H9 (cell line): ENCODE data around the gene RPS6KA1. TPM values are rescaled to one million over a fixed set of nuclear protein-coding genes. Genes with fewer than 3 reads are reported as not detected.

Experiments used
- DNase-seq: peaks from one replicate; pipeline ENCODE4 v3.0.0-alpha.2; 2017
- H2AFZ ChIP-seq: one replicate; pipeline ENCODE4 v1.6.1; 2013; ENCODE audit warnings: mild to moderate bottlenecking, low read length, control low read depth, moderate library complexity
- H2AK5ac ChIP-seq: 2 replicates; pipeline ENCODE4 v1.6.1; 2013; ENCODE audit warnings: low read length, control low read depth, mixed read lengths; ENCODE audit not compliant: insufficient read length
- H2BK120ac ChIP-seq: one replicate; pipeline ENCODE4 v1.6.1; 2013; ENCODE audit warnings: low read depth, mild to moderate bottlenecking, low read length, control low read depth, inconsistent platforms; ENCODE audit not compliant: poor library complexity, severe bottlenecking
- H2BK12ac ChIP-seq: 2 replicates; pipeline ENCODE4 v1.6.1; 2013; ENCODE audit warnings: low read length, control low read depth, mixed read lengths, low read depth; ENCODE audit not compliant: insufficient read length
- H2BK15ac ChIP-seq: 2 replicates; pipeline ENCODE4 v1.6.1; 2013; ENCODE audit warnings: low read depth, low read length, control low read depth
- H2BK20ac ChIP-seq: one replicate; pipeline ENCODE4 v1.6.1; 2013; ENCODE audit warnings: low read depth, mild to moderate bottlenecking, low read length, control low read depth, inconsistent platforms; ENCODE audit not compliant: poor library complexity, severe bottlenecking
- H2BK5ac ChIP-seq: 2 replicates; pipeline ENCODE4 v1.6.1; 2013; ENCODE audit warnings: low read length, control low read depth, mixed read lengths; ENCODE audit not compliant: insufficient read length
- H3K14ac ChIP-seq: 2 replicates; pipeline ENCODE4 v1.6.1; 2013; ENCODE audit warnings: low read length, control low read depth; ENCODE audit not compliant: insufficient read depth
- H3K18ac ChIP-seq: 2 replicates; pipeline ENCODE4 v1.6.1; 2013; ENCODE audit warnings: low read depth, mild to moderate bottlenecking, mixed read lengths, low read length, control low read depth; ENCODE audit not compliant: insufficient read length
- H3K23ac ChIP-seq: 2 replicates; pipeline ENCODE4 v1.6.1; 2013; ENCODE audit warnings: low read length, control low read depth, mixed read lengths, low read depth; ENCODE audit not compliant: insufficient read length
- H3K23me2 ChIP-seq: 2 replicates; pipeline ENCODE4 v1.6.1; 2013; ENCODE audit warnings: low read depth, mild to moderate bottlenecking, mixed read lengths, low read length, control low read depth; ENCODE audit not compliant: insufficient read length, poor library complexity, severe bottlenecking
- H3K27ac ChIP-seq: 2 replicates; pipeline ENCODE4 v1.5.1; 2013; ENCODE audit warnings: low read length, control low read depth, mixed read lengths, low read depth; ENCODE audit not compliant: insufficient read length
- H3K27me3 ChIP-seq: 2 replicates; pipeline ENCODE4 v1.6.1; 2013; ENCODE audit warnings: low read length, control low read depth, inconsistent platforms; ENCODE audit not compliant: insufficient read depth
- H3K4ac ChIP-seq: 2 replicates; pipeline ENCODE4 v1.6.1; 2013; ENCODE audit warnings: low read depth, mild to moderate bottlenecking, control low read depth, inconsistent platforms, low read length, moderate library complexity
- H3K4me1 ChIP-seq: 2 replicates; pipeline ENCODE4 v1.6.1; 2013; ENCODE audit warnings: low read length, control low read depth, inconsistent platforms; ENCODE audit not compliant: insufficient read depth
- H3K4me2 ChIP-seq: 2 replicates; pipeline ENCODE4 v1.6.1; 2013; ENCODE audit warnings: low read length, control low read depth, mixed read lengths; ENCODE audit not compliant: insufficient read length, insufficient read depth
- H3K56ac ChIP-seq: 2 replicates; pipeline ENCODE4 v1.6.1; 2013; ENCODE audit warnings: low read depth, mild to moderate bottlenecking, mixed read lengths, low read length, control low read depth; ENCODE audit not compliant: insufficient read length
- H3K79me1 ChIP-seq: 2 replicates; pipeline ENCODE4 v1.6.1; 2013; ENCODE audit warnings: low read depth, mild to moderate bottlenecking, moderate library complexity, low read length, control low read depth, inconsistent platforms; ENCODE audit not compliant: insufficient read depth, poor library complexity, severe bottlenecking
- H3K79me2 ChIP-seq: 2 replicates; pipeline ENCODE4 v1.6.1; 2013; ENCODE audit warnings: low read length, control low read depth, inconsistent platforms; ENCODE audit not compliant: insufficient read depth
- H3K9ac ChIP-seq: 2 replicates; pipeline ENCODE4 v1.6.1; 2013; ENCODE audit warnings: low read length, control low read depth, mixed read lengths; ENCODE audit not compliant: insufficient read length; ENCODE audit errors: extremely low read depth
- H3K9me3 ChIP-seq: one replicate; pipeline ENCODE4 v1.6.1; 2013; ENCODE audit warnings: low read depth, low read length, inconsistent platforms; ENCODE audit not compliant: control insufficient read depth
- H3T11ph ChIP-seq: one replicate; pipeline ENCODE4 v1.6.1; 2013; ENCODE audit warnings: mild to moderate bottlenecking, low read length, control low read depth, inconsistent platforms
- H4K20me1 ChIP-seq: one replicate; pipeline ENCODE4 v1.6.1; 2013; ENCODE audit not compliant: control insufficient read depth, insufficient read length, insufficient read depth
- H4K5ac ChIP-seq: 2 replicates; pipeline ENCODE4 v1.6.1; 2013; ENCODE audit warnings: low read depth, mild to moderate bottlenecking, mixed read lengths, low read length, control low read depth; ENCODE audit not compliant: insufficient read length
- H4K8ac ChIP-seq: replicated peaks from 2 replicates; pipeline ENCODE4 v1.6.1; 2013; ENCODE audit warnings: low read length, control low read depth, mixed read lengths, low read depth; ENCODE audit not compliant: insufficient read length
- H4K91ac ChIP-seq: 2 replicates; pipeline ENCODE4 v1.6.1; 2013; ENCODE audit warnings: low read depth, mild to moderate bottlenecking, moderate library complexity, mixed read lengths, low read length, control low read depth; ENCODE audit not compliant: insufficient read length
- H3K27ac Mint-ChIP-seq, 3 experiments: 2 replicates in 2 of 3; 3 replicates in 1 of 3; pipeline ENCODE4 v1.8.0; 2020 to 2021; ENCODE audit warnings: mixed read lengths in 3 of 3, mild to moderate bottlenecking in 1 of 3, moderate library complexity in 1 of 3
- H3K27me3 Mint-ChIP-seq: 2 replicates; pipeline ENCODE4 v1.8.0; 2021; ENCODE audit warnings: low read depth, mild to moderate bottlenecking, moderate library complexity, mixed read lengths
- H3K36me3 Mint-ChIP-seq, 3 experiments: 2 replicates in 2 of 3; 3 replicates in 1 of 3; pipeline ENCODE4 v1.8.0; 2020 to 2021; ENCODE audit warnings: low read depth in 3 of 3, mixed read lengths in 3 of 3; ENCODE audit not compliant: insufficient read depth in 1 of 3
- H3K4me1 Mint-ChIP-seq, 2 experiments: 2 replicates each; pipeline ENCODE4 v1.8.0; 2020; ENCODE audit warnings: mixed read lengths in 2 of 2
- H3K4me3 Mint-ChIP-seq, 2 experiments: 2 replicates in 1 of 2; 3 replicates in 1 of 2; pipeline ENCODE4 v1.8.0; 2020 to 2021; ENCODE audit warnings: mild to moderate bottlenecking in 2 of 2, mixed read lengths in 2 of 2, moderate library complexity in 1 of 2
- H3K9me3 Mint-ChIP-seq, 2 experiments: 2 replicates in 1 of 2; 3 replicates in 1 of 2; pipeline ENCODE4 v1.8.0; 2020; ENCODE audit warnings: mild to moderate bottlenecking in 2 of 2, mixed read lengths in 2 of 2, moderate library complexity in 1 of 2
- WGBS: extraction: QIAGEN DNeasy Blood & Tissue Kit; methylation state at CpG from one replicate; pipeline ENCODE4 v1.1.7; 2013; ENCODE audit warnings: missing lambda C conversion rate, low lambda C conversion rate, mixed read lengths; ENCODE audit not compliant: insufficient read length; ENCODE audit errors: extremely low coverage; 5-methylcytosine and 5-hydroxymethylcytosine counted together
- total RNA-seq: library from RNA; stranded (reverse); gene quantifications from 2 replicates; pipeline ENCODE4 v1.2.1, GENCODE V29; 2021
- TF ChIP-seq, protein P1 (sequence below): fragments of 200-600 bp; sonication (generic); conservative IDR thresholded peaks from 3 replicates; pipeline ENCODE4 v1.8.0; 2021; ENCODE audit warnings: antibody characterized with exemption, mild to moderate bottlenecking

RPS6KA1 gene
- total RNA-seq, 1 experiment from 2014 or later: 45.3 TPM

GRCh38 chr1:26493267-26493666 is 36.3 kb upstream of the RPS6KA1 start:
- Histone ChIP-seq H2BK5ac (no peak overlapping the region), H3K9ac (no peak overlapping the region)
- WGBS: no CpG with 5 or more reads among the region's 3 CpGs

More at GRCh38 chr1:26493267-26493666, 36.3 kb upstream of the RPS6KA1 start:
- no peak overlapping the region for H2AFZ ChIP-seq
- H3K56ac ChIP-seq: no peak overlapping the region
- no peaks in the 10 kb centered on the region for H3K79me1 ChIP-seq
- H3K27ac ChIP-seq: no peak overlapping the region
- Mint-ChIP-seq H3K4me3 (no peak overlapping the region), H3K4me1 (peaks cover 5 to 11% of the 10 kb centered on the region in 2 experiments; a peak in 2 of 4 replicates), H3K9me3 (no peaks in the 10 kb centered on the region), H3K27me3 (no peaks in the 10 kb centered on the region; the same call in none of the 2 replicates), H3K27ac (no peak overlapping the region), H3K36me3 (no peaks in the 10 kb centered on the region)
- no peak overlapping the region; the same call in 1 of the 2 replicates for H3K4ac ChIP-seq
- no peak overlapping the region for H3K4me2 ChIP-seq
- no peak overlapping the region for H3T11ph ChIP-seq
- H3K4me1 ChIP-seq: no peaks in the 10 kb centered on the region
- H2BK15ac ChIP-seq: no peak overlapping the region
- no peak overlapping the region for H2AK5ac ChIP-seq
- no peak for DNase-seq
- no peak overlapping the region for H4K8ac ChIP-seq
- H4K20me1 ChIP-seq: no peaks in the 10 kb centered on the region
- H3K14ac ChIP-seq: no peak overlapping the region
- no peaks in the 10 kb centered on the region for H3K79me2 ChIP-seq
- H3K23me2 ChIP-seq: no peaks in the 10 kb centered on the region
- no peak overlapping the region for H2BK12ac ChIP-seq
- no peak overlapping the region for H3K18ac ChIP-seq
- TF ChIP-seq, protein P1, sequence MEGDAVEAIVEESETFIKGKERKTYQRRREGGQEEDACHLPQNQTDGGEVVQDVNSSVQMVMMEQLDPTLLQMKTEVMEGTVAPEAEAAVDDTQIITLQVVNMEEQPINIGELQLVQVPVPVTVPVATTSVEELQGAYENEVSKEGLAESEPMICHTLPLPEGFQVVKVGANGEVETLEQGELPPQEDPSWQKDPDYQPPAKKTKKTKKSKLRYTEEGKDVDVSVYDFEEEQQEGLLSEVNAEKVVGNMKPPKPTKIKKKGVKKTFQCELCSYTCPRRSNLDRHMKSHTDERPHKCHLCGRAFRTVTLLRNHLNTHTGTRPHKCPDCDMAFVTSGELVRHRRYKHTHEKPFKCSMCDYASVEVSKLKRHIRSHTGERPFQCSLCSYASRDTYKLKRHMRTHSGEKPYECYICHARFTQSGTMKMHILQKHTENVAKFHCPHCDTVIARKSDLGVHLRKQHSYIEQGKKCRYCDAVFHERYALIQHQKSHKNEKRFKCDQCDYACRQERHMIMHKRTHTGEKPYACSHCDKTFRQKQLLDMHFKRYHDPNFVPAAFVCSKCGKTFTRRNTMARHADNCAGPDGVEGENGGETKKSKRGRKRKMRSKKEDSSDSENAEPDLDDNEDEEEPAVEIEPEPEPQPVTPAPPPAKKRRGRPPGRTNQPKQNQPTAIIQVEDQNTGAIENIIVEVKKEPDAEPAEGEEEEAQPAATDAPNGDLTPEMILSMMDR: no peak
- no peak overlapping the region for H2BK20ac ChIP-seq
- no peak overlapping the region for H2BK120ac ChIP-seq
- no peak overlapping the region for H4K5ac ChIP-seq
- no peaks in the 10 kb centered on the region for H3K9me3 ChIP-seq
- H4K91ac ChIP-seq: no peak overlapping the region
- H3K23ac ChIP-seq: no peak overlapping the region
- no peaks in the 10 kb centered on the region for H3K27me3 ChIP-seq
